ENCODE data around the gene PLXNA4. TPM values are rescaled to one million over a fixed set of nuclear protein-coding genes. Genes with fewer than 3 reads are reported as not detected.
A peak's percentile ranks its signal among the peaks of the same experiment; 100 is the strongest.

PLXNA4 gene
- total RNA-seq, 1 donor from 2014 or later, result 5.7 TPM

DNA sequence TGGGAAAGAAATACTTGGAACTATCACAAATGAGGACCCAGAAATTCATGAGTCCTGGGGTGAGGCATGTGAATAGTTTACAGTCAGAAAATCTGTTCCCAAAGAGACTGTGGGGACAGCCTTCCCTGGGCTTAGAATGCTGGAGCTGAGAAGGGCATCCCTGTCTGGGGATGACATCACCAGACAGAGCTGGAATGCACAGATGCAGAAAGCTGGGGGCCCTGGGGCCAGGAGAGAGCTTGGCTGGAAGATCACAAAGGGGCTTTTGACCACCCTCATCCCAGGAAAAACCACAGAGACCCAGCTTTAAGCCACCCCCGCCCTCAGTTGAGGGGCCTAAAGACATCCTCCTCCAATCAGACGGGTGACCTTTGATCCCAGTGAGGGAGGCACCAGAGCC, 264.5 kb downstream of the PLXNA4 start:
- peak; percentile 35 for DNase-seq

DNA sequence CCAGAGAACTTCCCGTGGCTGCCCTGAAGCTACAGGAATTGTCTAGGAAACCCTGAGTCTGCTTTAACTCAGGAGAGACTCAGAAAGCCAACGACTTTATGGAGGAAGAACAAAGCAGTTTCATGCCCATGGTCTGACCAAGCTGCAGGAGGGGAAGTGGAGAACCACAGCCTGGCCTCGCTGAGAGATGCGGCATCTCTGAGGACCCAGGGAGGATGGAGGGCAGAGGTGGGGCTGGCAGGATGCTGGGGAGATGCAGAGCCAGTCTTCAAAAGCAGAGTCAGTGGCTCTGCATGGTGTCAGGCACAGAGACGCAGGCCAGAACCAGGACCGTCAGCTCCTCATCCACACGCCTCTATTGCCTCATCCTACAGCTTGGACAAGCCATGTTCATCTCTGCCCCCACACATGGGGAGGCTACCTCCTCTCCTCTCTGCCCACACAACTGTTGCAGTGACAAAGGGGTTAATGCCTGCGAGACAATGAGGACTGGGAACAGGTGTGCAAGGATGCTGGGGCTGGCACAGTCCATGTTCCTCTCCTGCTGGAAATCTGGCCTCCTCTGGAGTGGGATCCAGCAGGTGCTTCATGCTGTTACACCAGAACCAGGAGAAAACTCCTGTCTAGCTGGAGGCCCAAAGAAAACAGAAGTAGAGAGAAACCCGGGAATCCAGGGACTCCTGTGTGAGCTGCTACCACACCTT, 267.0 kb downstream of the PLXNA4 start:
- DNase-seq, result no peak

DNA sequence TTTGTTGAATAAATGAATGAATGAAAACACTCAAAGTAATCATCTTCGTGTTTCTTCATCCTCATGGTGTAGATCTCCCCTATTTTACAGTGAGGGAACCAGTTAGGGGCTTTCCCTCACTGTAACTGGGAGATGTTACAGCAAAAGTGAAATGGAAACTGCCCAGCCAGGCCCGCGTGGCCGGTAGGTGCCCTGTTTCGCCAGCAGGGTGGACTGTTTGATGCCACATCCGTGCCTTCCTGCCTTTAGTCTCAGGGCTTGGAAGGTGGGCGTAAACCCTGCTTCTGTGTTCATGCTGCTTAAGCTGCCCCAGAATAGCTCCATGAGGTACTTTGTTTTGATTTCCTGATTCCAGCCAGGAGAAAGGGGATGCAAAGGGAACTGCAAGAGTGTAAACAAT, 268.8 kb downstream of the PLXNA4 start:
- DNase-seq, result no peak

DNA sequence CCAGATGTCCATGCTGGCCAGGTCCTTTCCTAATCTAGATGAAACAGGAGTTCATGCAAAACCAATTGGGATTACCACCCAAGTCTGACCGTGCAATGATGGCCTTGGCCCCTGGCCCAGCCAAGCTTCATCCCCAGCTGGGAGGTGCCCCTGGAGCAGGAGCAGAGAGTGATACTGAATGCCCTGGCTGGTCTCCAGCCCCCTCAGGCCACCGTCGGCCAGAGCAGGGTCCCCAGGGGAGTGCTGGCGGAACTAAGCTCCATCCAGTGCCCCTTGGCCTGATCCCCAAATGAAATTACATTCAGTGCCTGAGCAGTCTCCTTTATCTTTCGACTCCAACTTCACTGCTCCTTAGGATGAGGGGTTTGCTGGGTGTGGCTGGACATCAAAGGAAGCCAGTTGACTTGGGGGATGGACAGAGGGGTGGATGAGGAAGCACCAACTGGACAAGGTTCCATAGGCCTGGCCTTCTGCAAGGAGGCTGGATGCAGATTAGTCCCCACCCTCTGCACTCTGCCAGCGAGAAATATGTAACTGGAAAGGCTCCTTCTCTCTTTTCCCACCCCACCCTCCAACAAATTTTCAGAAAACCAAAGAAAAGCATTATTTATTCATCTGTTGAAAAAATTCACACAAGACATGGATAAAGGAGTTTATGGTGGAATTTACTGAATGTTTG, 275.5 kb downstream of the PLXNA4 start:
- DNase-seq, result peak; percentile 27

DNA sequence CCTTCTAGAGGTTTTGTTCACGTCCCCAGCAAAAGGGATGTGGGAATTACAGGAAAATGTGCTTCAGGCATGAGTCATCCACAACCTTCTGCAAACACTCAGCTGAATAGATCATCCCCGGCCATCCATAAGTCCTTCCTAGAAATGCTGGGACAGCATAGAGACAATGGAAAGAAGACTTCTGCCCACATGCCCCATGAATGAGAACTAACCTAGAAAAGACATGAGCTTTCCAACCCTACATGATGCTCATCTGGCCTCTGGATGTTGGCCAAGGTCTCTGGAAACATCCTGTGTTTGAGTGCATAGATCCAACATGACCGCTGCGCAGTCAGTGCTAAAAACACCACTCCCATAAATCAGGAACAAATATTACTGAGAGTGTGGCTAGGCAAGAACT, 277.5 kb downstream of the PLXNA4 start:
- no peak for DNase-seq

DNA sequence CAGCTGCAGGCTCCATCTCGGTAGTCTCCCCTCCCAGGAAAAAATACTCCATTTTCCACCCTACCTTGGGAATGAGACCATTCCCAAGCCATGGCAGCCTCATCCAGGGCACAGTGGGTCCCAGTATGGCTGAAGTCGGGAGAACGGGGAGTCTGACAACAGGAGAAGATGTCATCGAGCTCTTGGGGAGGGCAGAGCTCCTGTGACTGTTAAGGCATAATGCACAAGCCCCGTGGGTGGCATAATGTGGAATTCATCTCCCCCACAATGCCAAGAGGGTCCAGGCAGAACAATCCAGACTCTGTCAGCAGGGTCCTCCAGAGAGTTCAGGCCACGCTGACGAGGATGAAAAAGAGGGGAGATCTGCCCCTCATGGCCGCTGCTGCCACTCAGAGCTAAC, 279.4 kb downstream of the PLXNA4 start:
- DNase-seq, result no peak

DNA sequence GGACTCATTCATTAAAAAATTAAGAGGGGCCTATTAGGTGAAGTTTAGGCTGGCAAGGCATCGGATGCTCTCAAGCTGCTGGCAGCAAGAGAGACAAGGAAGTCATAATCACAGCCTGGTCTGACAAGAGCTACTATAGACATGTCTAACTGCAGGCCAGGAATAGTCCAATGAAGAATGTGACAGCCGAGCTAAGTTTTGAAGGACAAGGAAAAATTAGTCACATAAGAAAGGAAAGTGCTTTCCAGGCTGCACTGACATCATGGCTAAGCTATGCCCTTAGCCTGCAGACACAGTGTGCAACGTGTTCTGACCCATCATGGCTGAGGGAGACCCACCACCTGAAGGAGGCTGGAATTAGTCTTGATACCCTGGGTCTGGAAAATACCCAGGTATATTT, 281.1 kb downstream of the PLXNA4 start:
- no peak for DNase-seq

DNA sequence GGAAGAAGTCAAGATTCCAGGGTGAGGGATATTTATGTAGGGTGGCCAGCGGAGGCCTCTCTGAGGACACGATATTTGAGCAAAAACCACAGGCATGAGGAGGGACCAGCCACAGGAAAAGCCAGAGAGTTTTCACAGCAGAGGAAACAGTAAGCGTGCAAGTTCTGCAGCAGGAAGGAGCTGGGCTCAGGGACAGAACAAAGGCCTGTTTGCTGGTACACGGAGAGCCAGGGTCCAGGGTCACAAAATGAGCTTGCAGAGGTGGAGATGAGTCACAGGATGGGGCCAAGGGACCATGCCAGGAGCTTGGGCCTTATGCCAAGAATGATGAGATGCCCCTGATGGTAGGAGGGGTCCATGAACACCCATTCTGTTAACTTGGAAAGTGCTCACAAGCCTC, 283.5 kb downstream of the PLXNA4 start:
- DNase-seq, result no peak

DNA sequence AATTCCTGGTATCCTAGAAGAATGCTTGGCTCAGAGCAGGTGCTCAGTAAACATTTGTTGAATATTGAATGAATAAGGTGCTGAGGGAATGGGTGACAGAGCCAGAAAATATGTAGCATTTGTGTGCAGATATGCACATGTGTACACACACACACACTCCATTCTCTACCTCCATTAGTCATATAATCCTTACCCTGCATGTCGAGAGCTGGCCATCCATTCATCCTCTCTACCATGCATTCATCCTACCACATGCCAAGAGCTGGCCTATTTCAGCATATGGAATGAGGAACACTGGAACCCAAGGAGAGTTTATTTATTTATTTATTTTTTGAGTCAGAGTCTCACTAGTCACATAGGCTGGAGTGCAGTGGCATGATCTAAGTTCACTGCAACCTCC, 284.8 kb downstream of the PLXNA4 start:
- DNase-seq, result no peak

DNA sequence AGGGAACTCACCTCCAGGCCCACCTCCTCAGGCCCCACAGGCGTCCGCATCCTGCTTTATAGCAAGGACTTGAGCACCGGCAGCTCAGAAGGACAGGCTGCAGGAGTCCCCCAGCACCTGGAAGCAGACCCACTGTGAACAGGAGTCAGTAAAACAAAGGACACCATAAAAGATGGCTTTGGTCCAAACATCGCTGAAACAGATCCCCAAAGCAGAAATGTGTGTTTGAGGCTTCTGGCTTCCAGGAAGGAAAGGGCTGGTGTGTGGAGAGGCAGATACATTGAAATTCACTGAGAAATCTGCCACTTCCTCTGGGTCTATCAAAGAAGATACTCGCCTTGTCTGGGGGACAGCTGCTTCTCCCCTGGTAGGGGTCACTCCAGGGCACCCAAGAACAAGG, 286.2 kb downstream of the PLXNA4 start:
- no peak for DNase-seq

DNA sequence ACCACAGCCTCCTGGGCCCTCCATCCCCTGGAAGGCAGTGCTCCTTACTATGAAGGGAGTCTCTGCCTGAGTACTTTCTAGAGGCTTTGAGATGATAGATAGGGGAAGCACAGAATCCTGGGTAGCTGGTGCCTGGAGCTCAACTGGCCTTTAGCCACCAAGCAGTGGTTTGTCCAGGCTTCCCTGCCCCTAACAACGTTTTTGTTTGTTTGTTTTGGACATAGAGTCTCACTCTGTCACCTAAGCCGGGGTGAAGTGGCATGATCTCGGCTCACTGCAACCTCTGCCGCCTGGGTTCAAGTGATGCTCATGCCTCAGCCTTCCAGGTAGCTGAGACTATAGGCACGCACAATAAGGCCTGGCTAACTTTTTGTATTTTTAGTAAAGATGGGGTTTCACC, 289.4 kb downstream of the PLXNA4 start:
- DNase-seq, result no peak

DNA sequence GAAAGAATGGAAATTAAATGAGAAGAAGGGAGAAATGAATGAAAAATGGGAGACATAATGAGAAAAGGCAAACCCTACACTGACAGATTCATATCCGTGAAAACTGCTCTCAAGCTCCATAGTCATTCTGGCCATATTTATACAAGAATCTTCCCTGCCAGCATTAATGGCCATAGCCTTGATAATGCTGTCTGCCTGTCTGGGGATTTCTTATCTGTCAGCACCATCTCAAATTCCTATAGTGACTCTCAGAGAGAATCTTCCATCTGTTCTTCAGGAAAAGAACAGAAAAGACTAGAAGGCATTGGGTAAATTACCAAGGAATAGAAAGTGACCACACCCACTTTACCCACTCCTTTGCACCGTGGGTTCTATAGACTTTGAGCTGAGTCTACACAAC, 295.9 kb downstream of the PLXNA4 start:
- DNase-seq, result no peak

DNA sequence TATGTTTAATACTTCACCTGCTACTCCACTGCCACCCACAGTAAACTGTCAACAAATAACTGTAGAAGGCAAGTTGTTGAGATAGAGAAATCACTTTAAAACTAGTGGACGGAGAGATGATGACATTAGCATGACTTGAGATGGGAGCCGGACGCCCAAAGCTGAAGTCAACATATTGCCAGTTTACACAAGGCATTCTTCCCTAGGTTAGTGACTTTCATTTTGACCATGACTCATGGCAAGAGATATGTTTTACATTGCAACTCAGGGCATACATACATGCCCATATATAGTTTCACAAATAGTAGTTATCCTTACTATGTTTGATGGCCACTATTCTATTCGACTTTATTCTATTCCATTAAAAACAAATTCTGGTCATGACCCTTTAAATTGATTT, 296.6 kb downstream of the PLXNA4 start:
- no peak for DNase-seq

DNA sequence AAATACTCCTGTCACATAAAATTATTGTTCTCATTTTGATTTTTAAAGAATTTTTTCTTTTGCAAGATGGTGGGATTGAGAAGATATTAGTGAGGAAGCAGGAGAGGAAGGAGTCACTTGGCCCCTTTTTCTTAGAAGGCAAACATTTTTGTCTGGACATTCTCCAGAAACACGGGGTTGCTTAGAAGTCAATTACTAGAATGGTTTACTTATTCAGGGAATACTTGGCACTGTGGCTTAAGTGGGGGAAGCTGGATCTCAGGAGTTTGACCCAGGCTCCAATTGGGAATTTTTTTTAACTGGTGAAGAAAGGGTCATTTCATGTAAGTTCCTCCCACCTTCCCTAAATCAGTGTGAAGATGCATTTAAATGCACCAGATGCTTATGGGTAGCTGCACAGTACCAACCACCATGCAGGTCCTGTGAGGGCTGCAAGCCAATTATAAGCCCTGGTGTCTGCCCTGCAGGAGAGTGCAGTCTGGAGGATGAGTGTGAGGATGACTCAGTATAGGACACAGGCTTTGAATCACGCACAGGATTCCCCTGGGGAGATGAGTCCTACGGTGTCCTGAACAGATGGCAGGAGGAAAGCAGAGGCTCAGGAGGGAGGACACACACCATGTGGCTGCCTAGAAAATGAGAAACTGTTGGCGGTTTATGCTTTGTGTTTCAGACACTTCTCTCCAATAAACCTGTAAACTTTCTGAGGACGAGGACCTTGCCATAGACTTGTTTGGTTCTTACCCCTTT, 299.1 kb downstream of the PLXNA4 start:
- no peak for DNase-seq

DNA sequence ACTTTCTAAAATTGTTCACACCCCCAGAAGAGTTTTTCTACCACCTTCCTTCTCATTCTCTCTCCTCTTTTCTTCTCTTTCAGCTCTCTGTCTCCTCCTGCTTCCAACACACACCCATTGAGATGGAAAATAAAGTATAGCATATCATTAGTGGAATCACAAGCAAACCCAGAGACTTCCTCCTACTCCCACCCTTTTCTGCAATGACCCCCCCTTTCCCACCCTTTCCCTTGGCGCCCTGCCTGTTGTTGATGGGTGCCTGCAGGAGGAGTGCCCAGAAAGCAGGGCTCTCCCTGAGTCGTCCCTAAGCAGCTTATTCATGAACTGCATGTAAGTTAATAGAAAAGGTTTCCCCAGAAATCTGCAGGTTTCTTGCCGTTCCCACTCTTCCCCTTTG, 300.0 kb downstream of the PLXNA4 start:
- DNase-seq, result no peak

DNA sequence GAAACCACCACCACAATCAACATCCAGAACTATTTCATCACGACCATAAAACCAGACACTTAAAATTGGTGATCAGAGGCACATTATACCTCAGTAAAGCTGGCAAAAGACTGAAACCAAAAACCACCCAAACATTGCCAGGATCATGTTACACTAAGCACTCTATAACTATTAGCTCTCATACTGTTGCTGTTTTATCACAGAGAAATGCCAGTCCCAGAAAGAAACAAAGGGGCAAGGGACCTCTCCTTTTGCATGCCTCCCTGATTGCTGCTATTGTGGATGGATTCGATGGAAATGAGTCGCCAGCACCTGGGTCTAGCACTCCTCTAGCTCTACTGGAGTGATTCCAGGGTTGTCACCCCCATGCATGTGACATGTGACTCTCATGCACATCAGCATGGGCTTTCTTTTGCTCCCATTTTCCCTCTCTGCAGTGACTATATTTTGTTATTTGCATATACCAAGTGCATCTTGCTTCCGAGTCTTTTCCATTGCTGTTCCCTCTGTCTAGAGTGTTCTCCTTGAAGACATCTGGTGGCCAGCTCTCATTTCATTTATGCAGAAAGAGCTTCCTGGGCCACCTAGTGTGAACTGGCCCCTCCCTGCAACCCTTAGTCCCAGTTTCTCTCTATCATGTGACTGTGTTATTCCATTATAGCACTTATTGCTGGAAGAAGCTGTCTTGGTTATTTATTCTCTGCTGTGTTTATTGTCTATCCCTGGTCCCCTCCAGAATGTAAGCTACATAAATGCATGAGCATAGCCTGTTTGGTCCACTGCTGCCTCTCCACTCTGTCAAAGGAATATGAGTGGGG, 300.6 kb downstream of the PLXNA4 start:
- no peak for DNase-seq

DNA sequence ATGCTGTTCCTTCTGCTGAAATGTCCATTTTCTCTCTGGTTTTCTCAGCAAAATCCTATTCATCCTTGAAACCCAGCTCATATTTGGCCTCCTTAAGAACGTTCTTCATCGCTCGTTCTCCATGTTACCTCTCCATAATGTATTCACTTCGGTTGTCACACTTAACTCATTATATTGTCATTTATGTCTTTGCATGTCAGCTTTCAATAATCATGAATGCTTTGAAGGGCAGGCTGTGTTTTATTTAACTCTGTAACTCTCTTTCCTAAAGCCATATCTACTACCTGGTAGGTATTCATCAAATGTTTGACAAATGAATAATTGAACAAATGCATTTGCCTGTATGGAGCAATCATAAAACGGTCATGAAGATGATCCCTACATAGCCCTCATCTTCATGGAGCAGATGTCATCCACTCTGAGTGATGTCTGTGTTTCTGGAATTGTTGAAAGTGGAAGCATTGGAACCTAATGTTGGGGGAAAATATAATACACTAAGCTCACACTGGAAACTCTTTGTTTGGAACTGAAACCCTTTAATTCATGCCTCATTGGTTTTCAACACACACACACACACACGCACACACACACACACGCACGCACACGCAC, 303.4 kb downstream of the PLXNA4 start:
- no peak for DNase-seq

DNA sequence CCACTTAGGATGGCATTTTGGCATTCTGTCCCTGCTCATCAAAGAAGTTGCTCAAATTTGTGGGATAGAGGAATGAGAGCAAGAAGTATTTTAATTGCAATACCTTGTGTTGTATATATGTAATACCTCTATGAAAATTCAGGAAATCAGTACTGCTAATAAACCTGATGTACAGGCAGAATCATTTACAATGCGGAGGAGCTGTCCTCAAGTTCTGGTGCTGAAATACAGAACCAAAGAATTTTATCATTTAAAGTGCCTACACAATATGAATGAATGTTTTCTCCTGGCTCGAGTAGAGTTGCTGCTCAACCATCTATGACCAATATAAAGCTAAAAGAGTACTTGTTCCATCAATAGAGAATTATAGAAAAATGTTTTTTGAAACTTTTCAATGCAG, 305.8 kb downstream of the PLXNA4 start:
- peak; percentile 66 for DNase-seq

DNA sequence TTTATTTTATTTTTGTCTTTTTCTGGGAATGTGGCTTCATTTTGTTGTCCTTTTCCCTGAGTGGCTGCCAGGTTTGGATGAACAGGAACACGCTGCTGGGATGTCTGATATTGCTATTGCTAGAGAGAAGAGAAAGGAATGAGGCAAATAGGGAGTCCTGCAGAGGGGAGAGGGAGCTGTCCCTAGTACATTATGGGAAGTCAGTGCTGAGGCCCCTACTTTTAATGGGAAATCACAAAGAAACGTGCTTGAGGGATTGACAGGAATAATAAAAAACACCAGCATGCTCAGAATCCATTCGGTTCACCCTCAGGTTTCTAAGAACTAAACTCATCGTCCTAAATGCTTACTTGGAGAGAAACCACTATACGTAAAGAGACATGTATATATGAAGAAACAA, 306.6 kb downstream of the PLXNA4 start:
- DNase-seq, result no peak

DNA sequence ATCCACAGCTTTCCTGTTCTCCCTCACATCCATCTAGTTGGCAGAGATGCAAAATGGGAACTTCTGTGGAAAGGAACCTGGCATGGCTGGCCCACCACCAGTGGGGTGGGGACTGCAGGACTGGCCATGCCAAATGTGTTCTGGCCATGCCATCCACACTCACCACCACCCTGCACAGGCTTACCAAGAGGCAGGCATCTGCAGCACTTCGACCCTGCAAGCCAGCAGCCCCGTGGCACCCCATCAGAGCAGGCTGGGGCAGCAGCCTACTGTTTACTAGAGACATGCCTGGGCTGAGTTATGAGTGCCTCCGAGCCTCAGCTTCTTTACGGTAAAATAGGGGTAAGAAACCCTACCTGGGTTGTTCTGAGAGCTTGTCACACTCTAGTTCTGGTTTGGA, 313.1 kb downstream of the PLXNA4 start:
- DNase-seq, result no peak

DNA sequence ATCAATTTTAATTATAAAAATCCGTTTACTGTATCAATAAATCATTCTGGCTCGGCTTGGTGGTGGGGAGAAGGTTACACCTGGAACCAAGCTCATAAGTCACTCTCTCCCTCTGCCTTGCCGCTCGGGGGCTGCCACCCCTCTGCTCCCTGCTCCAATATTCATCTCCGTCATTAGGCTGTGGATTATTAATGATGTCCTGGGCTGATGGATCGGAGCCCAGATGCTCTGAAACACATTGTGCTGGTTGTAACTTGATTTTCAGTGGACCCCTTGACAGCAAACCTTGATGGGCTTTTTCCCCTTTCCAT, 314.2 kb downstream of the PLXNA4 start:
- DNase-seq, result no peak

Data from tongue (tissue), 2 donors.